GM12874 (cell line): ENCODE data around the gene ACTN4.

Experiments used
- TF ChIP-seq, protein P1 (sequence below): IDR thresholded peaks from 2 replicates; pipeline ENCODE4 v1.5.1; 2011; ENCODE audit warnings: low read depth, mild to moderate bottlenecking, control low read depth, low read length, moderate library complexity; ENCODE audit not compliant: insufficient read depth

The ACTN4 gene

DNA sequence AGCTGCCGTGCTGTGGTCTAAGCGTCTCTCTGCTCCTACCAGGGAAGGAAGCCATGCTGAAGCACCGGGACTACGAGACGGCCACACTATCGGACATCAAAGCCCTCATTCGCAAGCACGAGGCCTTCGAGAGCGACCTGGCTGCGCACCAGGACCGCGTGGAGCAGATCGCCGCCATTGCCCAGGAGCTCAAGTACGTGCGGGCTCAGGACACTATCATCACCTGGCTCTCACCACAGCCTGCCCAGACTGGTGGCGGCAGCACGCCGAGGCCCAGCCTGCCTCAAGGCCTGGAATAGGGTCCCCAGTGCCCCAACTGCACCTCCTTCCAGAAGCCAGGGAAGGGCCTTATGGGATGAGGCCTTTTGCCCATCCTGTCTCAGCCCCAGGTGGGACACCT, 74.0 kb downstream of the ACTN4 start:
- TF ChIP-seq, protein P1, sequence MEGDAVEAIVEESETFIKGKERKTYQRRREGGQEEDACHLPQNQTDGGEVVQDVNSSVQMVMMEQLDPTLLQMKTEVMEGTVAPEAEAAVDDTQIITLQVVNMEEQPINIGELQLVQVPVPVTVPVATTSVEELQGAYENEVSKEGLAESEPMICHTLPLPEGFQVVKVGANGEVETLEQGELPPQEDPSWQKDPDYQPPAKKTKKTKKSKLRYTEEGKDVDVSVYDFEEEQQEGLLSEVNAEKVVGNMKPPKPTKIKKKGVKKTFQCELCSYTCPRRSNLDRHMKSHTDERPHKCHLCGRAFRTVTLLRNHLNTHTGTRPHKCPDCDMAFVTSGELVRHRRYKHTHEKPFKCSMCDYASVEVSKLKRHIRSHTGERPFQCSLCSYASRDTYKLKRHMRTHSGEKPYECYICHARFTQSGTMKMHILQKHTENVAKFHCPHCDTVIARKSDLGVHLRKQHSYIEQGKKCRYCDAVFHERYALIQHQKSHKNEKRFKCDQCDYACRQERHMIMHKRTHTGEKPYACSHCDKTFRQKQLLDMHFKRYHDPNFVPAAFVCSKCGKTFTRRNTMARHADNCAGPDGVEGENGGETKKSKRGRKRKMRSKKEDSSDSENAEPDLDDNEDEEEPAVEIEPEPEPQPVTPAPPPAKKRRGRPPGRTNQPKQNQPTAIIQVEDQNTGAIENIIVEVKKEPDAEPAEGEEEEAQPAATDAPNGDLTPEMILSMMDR = no peak

DNA sequence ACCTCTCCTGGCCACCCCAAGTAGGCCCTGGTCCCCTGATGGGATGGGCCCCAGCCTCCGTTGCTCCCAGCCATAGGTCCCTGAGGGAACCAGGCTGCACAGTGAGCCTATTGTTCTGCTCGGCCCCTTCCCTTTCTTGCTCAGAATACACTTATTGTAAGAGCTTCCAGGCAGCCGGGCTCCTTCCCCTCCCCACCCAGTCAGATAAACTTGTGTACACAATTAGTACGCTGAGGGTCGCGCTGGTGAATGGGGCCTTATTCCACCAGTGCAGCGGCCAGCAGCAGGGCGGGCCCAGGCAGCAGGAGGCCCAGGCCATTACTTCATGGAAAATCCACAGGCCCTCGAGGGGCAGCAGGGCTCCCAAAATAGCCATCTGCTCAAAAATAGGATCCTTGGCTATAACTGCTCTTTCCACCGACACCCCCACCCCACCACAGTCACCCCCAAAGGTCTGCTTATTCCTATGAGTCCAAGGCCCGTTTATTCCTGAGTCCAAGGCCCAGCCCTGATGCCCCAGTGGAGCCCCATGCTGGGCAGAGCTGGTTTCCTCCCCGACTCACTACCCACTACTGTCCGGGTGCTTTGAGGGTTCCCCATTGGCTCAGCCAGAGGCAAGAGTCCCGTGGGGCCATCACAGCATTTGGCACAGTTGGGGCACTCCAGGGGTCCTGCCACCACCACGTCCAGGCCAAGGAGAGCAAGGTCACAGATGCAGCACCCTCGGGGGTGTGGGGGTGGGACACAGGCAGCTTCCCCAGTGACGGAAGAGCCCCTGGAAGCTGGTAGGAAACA, 74.7 kb downstream of the ACTN4 start:
- TF ChIP-seq, protein P1 = no peak

DNA sequence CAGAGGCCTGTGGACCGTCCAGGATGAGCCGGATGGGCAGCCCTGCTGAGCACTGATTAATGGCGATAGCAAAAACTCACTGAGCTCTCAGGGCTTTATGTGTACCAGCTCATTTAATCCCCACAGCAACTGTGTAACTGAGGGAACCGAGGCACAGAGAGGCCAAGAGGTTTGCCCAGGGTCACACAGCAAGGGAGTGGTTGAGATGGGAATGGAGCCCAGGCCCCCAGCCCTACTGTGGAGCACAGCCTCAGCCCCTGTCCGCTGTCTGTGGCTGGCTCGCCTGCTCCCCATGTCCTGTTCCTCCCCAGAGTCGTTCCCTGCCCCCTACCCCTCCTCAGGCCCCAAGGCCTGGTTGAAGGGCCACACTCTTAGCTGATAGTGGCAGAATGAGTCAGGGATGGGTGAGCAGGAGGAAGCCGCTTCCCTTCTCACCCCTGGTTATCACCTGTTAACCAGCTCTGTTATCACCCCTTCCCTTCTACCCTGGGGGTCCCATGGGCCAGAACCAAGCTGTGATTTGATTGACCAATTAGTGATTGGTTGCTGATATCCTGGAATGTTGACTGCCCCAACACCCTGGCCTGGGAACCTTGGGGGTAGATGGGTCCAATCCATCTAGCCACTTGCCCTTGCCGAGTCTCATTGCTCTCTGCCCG, 75.6 kb downstream of the ACTN4 start:
- TF ChIP-seq, protein P1 = no peak

DNA sequence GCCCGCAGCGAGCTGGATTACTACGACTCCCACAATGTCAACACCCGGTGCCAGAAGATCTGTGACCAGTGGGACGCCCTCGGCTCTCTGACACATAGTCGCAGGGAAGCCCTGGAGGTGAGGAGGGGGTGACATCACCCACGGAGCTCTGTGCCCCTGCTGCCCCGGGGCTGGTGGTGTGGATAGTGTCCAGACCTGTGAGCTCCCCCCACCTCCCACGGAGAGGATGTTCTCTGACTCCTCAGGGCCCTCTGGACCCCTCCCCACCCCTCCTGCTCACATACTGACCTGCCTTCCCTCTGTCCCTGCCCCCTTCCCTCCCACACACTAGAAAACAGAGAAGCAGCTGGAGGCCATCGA, 76.1 kb downstream of the ACTN4 start:
- TF ChIP-seq, protein P1 = no peak

DNA sequence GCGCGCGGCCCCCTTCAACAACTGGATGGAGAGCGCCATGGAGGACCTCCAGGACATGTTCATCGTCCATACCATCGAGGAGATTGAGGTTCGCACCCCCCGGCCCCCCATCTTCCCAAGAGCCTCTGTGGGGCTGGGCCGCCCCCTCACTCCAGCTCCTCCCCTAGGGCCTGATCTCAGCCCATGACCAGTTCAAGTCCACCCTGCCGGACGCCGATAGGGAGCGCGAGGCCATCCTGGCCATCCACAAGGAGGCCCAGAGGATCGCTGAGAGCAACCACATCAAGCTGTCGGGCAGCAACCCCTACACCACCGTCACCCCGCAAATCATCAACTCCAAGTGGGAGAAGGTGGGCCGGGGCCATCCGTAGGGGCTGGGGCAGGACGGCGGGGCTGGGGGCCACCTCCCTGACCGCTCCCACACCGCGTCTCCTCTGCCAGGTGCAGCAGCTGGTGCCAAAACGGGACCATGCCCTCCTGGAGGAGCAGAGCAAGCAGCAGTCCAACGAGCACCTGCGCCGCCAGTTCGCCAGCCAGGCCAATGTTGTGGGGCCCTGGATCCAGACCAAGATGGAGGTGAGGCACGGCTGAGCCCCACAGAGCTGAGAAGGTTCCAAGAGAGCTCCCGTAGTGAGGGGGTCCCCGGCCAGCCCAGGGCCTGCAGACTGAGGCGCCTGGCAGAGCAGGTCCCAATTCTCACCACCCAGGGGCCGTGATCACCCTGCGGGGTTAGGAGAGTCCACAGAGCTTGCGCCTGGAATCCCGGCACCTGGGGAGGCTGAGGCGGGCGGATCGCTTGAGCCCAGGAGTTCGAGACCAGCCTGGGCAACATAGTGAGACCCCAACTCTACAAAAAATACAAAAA, 76.8 kb downstream of the ACTN4 start:
- TF ChIP-seq, protein P1 = no peak

DNA sequence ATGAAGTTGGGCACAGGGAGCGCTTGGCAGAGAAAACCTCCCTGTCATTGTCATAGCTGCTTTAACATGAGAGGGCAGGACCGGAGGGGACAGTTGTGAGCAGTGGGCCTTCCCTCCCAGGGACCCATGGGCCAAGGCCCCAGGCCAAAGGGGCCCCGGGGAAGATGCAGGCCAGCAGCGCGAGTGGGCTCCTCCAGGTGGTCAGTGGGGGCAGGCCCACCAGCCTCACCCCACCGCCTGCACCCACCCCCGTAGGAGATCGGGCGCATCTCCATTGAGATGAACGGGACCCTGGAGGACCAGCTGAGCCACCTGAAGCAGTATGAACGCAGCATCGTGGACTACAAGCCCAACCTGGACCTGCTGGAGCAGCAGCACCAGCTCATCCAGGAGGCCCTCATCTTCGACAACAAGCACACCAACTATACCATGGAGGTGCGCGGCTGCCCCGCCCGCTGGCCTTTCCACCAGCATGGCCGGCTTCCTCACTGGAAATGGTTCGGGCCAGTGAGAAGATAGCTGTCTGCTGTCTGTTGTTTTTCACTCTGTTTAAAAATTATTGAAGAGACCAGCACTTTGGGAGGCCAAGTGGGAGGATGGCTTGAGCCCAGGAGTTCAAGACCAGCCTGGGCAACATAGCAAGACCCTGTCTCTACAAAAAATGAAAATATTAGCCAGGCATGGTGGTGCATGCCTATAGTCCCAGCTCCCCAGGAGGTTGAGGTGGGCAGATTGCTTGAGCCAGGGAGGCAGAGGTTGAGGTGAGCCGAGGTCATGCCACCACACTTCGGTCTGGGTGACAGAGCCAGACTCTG, 78.2 kb downstream of the ACTN4 start:
- TF ChIP-seq, protein P1 = no peak
